ENCODE results near the gene CEP43.

CEP43 gene

GRCh38 chr6:167015302-167015701, 16.1 kb downstream of the CEP43 start:
- no peak for DNase-seq

DNA sequence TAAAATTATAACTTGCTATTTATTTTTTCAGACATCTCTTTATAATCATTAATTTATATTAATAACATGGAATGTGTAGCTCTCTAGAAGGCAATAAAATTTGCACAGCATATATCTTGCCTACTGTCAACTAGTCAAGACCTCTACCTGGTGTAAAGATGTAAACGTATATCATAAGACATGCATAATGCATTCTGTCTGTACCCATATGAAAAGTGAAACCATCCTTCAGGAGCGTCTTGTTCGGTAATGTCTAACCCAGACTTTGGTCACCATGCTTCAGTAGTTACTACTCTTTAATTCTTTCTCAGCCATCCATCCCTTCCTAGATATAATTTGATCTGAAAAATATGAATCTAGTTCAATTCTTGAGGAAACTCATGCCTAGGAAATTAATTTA, 21.0 kb downstream of the CEP43 start:
- no peak for DNase-seq

GRCh38 chr6:167027308-167027707, 28.1 kb downstream of the CEP43 start:
- no peak for DNase-seq

DNA sequence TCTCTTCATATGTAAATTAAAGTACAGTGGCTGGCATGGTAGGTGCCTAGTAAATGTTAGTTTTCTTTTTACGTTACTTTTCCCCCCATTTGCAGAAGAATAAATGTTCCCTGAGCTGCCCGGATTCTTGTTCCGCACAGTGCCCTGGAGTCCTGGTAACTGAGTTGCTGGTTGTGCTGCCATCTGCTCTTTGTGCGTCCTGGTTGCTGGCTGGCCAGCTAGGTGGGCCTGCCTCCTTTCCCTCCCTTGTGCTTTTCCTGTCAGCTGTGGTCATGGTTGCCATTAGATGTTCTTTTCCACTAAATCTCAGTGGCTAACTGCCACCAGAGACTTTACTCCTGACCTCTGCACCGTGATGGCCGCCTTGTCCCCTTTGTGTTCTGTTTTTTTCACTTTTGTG, 28.6 kb downstream of the CEP43 start:
- DNase-seq, result no peak

DNA sequence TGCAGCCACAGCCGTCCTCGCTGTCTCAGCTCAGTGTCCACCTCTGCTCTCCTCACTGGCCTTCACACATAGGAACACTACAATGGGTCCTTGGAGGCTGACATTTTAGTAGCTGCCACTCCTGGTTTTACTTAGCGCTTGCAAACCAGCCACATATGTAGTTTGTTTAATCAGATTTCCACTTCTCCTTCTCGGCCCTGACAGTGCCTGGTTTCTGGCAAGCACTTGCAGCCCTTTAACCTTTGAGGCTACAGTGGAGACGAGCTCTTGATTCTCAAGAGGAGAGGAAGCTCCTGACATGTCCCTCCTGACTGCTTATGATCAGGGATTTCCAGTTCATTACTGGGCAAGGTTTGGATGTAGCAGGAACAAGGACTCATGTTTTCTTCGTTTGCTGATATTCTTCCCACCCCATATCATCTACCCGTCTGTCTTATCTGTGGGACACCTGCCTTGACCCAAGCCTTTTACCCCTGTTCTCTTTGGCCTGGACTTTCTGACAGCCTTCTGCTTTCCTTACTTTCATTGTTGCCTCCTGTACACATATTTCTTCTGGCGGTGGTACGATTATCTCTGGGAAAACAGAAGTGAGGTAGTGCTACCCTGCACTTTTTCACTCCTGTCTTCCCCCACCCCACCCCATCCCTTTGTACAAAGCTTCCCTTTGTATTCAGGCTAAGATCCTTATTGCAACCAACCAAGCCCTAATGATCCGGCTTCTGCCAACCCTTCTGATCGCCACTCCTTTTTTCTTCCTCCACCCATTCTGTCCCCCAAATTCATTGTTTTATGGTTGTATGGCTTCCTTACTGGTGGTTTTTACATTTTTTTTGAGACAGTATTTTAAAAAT, 31.2 kb downstream of the CEP43 start:
- DNase-seq, result no peak

DNA sequence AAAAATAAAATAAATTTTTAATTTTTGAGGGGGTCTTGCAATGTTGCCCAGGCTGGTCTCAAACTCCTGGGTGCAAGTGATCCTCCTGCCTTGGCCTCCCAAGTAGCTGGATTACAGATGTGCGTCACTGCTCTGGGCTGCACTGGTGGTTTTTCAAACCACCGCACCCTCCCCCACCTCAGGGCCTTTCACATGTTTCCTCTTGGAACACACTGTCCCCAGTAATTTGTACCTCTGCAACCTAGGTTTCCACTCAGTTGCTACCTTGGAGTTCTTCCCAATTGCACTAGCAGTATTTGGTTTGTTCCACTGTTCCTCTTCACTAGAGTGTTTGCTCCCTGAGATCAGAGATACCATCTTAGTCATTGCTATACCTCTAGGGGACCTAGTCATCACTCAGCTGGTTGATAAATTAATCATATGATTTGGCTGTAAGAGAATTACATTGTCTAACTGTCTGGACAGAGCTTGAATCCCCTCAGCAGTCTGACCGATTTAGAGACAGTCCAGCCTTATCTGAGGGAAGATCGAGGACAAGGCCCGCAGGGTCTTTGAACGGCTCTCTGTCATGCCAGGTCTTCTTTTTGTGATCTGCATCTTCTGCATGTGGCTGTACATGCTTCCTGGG, 32.0 kb downstream of the CEP43 start:
- no peak for DNase-seq

DNA sequence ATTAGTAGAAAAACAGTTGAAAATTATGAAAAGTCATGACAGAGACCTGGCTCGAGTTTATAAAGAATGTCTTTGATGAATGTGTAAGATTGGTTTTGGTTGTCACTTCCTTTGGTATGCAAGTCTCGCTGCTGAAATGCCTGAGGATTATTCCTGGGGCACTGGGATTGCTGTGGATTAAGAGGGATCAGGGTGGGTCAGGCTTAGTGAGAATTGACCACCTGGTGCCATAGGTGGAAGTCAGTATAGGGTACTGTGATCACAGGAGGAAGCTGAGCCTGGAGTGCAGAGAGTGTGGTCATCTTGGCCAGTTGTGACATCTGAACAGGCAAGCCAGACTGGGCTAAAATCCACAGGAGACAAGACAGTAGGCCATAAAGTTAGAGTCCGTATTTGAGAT, 34.9 kb downstream of the CEP43 start:
- DNase-seq, result no peak

DNA sequence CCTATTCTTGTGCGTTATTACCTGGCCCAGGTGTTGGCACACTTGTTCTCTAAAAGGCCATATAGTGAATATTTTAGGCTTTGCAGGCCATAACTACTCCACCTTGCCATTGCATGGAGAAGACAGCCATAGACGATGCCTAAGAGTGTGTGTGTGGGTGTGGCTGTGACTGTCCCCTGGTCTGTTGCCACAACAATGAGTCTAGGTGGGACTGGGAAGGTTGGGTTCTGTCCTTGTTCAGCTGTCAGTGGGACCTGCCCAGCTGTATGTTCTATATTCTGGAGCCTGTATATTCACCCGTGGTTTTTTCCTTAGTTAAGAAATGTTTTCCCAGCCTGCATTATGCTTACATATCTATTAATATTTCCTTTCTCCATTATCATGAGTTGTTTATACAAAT, 38.6 kb downstream of the CEP43 start:
- DNase-seq, result no peak

DNA sequence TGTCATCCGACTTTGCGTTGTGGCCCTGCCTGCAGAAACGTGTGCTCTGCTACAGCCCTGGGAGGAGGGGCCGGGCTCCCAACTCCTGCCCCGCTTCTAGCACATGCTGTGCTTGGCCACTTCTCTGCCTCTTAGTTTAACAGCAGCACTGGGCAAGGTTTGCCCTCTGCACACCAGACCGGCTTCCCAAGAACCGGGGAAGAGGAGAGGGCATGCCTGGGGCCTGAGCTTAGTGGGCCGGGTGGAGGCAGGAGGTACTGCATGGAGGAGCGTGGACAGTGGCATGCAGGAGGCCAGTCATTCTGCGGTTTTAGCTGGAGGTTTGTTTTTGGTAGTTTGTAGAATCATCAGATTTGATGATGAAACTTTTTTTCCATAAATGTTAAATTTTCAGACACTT, 45.5 kb downstream of the CEP43 start:
- DNase-seq, result no peak

DNA sequence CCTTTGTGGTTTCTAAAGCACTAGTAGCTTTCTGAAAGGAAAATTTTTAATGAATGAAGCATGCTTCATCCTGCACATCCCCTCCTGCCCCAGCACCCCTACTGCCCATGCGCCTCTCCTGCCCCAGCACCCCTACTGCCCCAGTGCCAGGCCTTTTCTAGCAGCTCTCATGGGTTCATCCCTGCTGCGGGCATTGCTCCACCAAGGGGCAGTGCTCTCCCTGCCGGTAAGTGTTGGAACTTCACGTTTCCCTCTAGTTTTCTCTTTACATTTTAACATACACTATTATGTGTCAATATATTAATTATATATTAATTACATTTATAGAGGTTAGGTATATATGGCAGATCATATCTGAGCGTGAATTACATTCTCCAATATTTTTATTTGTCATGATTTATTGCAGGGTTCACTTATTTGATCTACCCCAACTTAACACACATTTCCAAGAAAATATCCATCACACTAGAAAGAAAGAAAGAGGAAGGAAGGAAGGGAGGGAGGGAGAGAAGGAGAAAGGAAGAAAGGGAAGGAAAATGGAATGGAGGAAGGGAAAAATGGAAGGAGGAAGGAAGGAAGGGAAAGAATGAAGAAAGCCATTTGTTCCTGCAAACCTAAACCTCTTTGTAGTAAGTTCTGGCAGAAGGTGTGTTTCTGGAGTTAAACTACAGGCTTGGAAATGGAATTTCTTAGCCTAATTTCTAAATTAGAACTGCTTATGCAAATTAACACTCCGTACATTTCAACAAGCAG, 46.8 kb downstream of the CEP43 start:
- DNase-seq, result no peak

GRCh38 chr6:167046861-167047495, 47.8 kb downstream of the CEP43 start:
- no peak for DNase-seq

DNA sequence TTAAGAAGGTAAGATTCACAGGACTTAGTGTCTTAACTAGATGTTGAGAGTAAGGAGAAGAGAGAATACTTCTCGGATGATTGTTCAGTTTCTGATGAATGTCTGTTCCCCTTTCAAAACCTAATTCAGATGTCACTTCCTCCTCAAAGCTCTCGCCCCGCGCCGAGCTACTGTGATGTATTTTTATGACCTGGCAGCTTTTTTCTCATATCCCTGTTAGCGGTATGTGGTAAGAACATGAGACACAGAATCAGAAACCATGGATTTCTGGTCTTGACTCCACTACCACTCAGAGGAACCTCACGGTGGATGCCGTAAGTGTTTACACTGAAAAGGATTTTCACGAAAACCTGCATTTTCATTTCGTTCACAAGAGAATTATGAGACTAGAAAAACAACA, 48.4 kb downstream of the CEP43 start:
- peak; percentile 52 for DNase-seq
